ENCODE results near the gene SUMO3.

DNA sequence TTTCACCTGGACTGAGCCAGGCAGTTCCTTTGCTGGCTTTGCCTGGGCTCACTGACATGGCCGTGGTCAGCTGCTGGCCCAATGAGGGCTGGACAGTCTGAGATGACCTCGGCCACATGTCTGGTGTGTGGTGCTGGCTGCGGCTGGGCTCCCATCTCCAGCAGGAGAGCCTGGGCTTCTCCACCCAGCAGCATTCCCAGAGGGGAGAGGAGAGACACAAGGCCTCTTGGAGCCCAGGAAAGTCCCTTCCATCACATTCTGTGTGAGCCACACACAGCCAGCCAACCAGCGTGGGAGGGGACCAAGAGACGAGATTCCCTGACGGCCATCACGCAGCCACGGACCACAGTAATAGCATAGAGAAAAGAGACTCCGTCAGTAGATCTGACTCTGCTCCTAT, 21.1 kb upstream of the SUMO3 start:
- TF ChIP-seq, protein P1, sequence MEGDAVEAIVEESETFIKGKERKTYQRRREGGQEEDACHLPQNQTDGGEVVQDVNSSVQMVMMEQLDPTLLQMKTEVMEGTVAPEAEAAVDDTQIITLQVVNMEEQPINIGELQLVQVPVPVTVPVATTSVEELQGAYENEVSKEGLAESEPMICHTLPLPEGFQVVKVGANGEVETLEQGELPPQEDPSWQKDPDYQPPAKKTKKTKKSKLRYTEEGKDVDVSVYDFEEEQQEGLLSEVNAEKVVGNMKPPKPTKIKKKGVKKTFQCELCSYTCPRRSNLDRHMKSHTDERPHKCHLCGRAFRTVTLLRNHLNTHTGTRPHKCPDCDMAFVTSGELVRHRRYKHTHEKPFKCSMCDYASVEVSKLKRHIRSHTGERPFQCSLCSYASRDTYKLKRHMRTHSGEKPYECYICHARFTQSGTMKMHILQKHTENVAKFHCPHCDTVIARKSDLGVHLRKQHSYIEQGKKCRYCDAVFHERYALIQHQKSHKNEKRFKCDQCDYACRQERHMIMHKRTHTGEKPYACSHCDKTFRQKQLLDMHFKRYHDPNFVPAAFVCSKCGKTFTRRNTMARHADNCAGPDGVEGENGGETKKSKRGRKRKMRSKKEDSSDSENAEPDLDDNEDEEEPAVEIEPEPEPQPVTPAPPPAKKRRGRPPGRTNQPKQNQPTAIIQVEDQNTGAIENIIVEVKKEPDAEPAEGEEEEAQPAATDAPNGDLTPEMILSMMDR (IDR thresholded peaks at IDR 0.05; ENCODE audit: insufficient read depth, low read length, poor library complexity, severe bottlenecking): no peak
- no peak for TF ChIP-seq EZH2phosphoT487 (conservative IDR thresholded peaks at IDR 0.05; ENCODE audit: low read length)
